GM19025 (cell line): ENCODE data around the gene ZNF415.

Experiments used
- ATAC-seq: cut with Tn5 transposase; IDR thresholded peaks from one replicate; pipeline ENCODE4 v1.9.1; 2021; ENCODE audit warnings: mild to moderate bottlenecking, low read depth, moderate library complexity; ENCODE audit not compliant: unreplicated experiment

ZNF415 gene

DNA sequence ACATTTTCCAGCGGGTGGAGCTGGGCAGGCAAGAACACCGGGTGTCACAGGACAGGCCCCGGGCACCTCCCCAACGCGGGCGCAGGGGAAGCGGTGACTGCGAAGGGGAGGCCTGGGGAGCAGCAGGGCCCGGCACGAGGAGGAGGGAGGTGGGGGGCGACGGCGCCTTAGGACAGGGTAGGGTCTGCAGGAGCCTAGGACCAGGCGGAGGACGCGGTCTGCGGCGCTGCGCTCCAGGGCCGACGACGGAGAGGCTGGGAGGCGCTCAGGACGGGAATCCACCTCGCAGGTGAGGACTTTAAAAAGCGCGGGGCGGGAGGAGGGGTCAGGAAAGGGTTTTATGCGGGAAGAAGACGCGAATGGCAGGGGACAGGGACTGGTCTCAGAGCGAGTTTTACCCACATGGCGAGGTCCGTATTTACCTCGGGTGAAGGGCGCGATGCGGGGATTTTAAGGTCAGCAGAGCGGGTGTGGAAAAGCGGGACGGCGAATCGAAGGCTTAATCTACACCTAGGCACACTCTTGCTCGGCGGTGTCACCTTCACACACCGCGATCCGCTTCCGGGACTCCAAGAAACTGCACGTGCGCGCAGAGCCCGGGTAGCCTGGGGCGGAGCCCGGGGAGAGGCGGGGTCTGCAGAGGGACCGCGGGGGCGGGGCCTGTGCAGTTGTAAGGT is 74.7 kb downstream of the ZNF415 start:
- no peak for ATAC-seq
